Ovary (tissue), 3 donors: Measurements from ENCODE around the gene ZNF735.

Experiments
- CTCF ChIP-seq, 3 donors: fragments of 450-650 bp in 2 of 3; fragments of 200-600 bp in 1 of 3; IDR thresholded peaks; one replicate each; pipeline versions ENCODE4 v1.5.1 to v1.8.0; 2016 to 2022; ENCODE audit warnings: antibody characterized with exemption in 3 of 3, mild to moderate bottlenecking in 1 of 3
- EP300 ChIP-seq: sonication (generic); formaldehyde crosslinking; IDR thresholded peaks from one replicate; pipeline ENCODE4 v1.6.1; 2017; ENCODE audit warnings: antibody characterized with exemption
- POLR2A ChIP-seq: fragments of 450-650 bp; IDR thresholded peaks from one replicate; pipeline ENCODE4 v1.6.1; 2017; ENCODE audit warnings: antibody characterized with exemption, mild to moderate bottlenecking, moderate library complexity
- donor health status: DM: no; HTN: no; CAD: no.

- TF ChIP-seq CTCF (IDR thresholded peaks at IDR 0.05) (no peak), POLR2A (no peak), EP300 (no peak)
Measured at GRCh38 chr7:64206903-64207302, at the start of gene ZNF735.
